Fibroblast of mammary gland (primary cell): ENCODE measurements around the gene CHRNA7.

Experiments used
- DNase-seq: peaks from one replicate; pipeline ENCODE4 v3.0.0-alpha.2; 2010; ENCODE audit warnings: low read depth
- H3K4me3 ChIP-seq: 2 replicates; pipeline ENCODE4 v1.5.1; 2011; ENCODE audit warnings: low read depth, mild to moderate bottlenecking, low read length, moderate library complexity; ENCODE audit not compliant: control insufficient read depth
- TF ChIP-seq, protein P1 (sequence below): conservative IDR thresholded peaks from 2 replicates; pipeline ENCODE4 v1.5.1; 2011; ENCODE audit warnings: low read depth, low read length, inconsistent platforms; ENCODE audit not compliant: control insufficient read depth, insufficient read depth

CHRNA7 gene

DNA sequence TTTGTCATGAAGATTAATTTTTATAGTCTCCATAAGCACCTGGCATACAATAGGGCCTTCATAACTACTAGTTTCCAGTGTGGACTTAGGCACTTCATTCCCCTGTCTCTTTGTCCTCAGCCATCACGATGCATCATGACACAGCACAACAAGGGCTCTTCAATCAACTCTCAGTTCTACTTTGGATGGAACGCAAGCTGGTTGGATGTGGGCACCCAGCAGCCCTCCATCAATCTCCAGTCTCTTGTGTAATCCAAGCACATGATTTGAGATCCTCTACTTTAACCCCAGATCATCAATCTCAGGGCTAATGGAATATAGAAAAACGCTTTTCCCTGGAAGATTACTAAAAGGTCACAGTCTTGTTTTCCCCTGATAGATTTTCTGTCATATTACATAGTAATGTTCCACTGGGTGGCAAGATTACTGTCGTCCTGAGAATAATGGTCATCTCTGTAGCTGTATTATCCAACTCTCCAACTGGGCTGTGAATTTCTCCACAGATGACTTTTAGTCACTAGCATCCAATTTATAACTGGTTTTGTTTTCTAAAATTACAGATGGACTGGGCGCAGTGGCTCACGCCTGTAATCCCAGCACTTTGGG is 22.9 kb upstream of the CHRNA7 start:
- no peak overlapping the region for H3K4me3 ChIP-seq
- TF ChIP-seq, protein P1, sequence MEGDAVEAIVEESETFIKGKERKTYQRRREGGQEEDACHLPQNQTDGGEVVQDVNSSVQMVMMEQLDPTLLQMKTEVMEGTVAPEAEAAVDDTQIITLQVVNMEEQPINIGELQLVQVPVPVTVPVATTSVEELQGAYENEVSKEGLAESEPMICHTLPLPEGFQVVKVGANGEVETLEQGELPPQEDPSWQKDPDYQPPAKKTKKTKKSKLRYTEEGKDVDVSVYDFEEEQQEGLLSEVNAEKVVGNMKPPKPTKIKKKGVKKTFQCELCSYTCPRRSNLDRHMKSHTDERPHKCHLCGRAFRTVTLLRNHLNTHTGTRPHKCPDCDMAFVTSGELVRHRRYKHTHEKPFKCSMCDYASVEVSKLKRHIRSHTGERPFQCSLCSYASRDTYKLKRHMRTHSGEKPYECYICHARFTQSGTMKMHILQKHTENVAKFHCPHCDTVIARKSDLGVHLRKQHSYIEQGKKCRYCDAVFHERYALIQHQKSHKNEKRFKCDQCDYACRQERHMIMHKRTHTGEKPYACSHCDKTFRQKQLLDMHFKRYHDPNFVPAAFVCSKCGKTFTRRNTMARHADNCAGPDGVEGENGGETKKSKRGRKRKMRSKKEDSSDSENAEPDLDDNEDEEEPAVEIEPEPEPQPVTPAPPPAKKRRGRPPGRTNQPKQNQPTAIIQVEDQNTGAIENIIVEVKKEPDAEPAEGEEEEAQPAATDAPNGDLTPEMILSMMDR = no peak
- no peak for DNase-seq

DNA sequence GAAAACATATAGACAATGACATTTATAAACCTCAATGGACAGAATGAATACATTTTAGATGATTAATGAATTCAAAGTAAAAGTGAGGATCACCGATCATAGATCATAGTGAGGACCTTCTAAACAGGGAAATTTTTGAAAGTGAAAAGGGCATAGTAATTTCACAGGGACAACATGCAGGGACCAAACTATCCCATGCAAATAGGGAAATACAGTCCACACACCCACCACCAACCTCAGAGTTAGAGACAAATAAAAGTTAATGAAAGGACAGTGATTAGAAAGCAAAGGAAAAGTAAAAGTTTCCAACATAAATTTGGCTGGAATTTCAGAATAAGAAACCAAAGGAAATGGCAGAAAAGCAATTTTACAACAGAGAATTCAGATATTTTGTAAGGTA is 15.4 kb upstream of the CHRNA7 start:
- no peak for DNase-seq
- TF ChIP-seq, protein P1 = no peak
- no peak overlapping the region for H3K4me3 ChIP-seq

DNA sequence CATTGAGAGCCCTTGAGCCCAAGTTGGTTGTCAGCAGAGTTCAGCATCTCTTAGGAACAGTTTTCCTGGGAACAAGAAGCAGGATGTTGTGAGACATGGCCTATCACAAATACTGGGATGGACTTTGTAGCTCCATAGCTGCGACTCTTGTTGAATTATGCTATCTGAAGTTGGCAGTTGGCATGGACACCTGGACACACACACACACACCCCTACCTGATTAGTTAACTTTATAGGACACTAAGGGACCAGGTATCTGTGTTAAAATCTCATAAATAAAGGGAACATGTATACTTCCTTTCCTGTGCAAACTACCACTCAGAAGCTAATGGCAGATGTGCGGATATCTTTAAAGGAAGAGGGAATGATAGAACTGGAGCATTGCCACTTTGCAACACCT is 10.2 kb upstream of the CHRNA7 start:
- TF ChIP-seq, protein P1 = no peak
- no peak overlapping the region for H3K4me3 ChIP-seq
- no peak for DNase-seq

DNA sequence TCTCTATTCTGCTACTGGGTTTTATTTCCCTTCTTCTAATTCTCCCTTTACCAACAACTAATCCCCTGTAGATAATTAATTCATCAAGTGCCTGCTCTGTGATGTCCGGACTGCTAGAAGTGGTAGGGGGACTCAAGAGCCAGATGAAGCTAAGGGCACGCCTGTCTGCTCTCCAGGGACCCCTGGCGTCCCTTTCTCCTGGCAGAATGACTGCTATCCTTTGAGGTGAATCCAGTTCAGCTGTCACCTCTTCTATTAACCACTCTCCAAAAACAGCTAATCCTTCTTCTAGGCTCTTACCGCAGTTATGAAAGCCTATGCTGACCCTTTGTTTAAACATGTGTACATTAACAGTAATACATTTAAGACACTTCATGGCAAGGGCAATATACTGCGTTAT is 1.4 kb upstream of the CHRNA7 start:
- no peak for DNase-seq
- no peak overlapping the region for H3K4me3 ChIP-seq
- TF ChIP-seq, protein P1 = no peak

DNA sequence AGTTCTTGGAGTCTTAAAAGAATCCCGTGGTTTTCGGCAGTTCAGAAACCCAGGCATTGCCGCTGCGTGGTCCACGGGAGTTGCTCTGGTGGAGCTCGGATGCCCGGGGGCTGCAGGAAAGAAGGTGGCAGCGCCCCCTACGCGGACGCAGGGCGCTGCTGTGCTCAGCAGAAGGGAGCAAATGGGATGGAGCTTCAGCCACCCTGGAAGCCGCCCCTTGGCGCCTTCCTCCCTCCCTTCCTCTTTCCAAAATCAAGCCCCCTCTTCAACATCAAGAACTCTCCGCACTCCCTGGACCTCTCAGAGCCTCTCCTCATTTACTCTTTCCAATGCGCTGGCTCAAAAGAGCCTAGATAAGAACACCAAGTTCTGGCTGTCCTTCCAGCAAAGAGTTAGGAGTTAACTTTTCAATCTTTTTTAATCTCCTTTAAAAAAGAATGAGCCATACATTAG is 880 bp upstream of the CHRNA7 start:
- TF ChIP-seq, protein P1 = no peak
- no peak for DNase-seq
- no peak overlapping the region for H3K4me3 ChIP-seq

DNA sequence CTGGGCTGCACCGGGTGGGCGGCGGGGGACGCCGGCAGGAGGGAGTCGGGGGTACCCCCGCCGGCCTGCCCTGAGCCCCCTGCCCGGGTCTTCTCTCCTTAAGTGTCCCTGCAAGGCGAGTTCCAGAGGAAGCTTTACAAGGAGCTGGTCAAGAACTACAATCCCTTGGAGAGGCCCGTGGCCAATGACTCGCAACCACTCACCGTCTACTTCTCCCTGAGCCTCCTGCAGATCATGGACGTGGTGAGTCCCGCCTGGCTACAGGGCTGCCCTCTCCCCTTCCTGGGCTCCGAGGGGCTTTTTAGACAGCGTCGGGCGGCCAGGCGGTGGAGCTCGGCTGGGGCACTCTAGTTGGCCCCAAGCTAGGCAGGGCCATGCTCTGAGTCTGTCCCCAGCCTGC is 480 bp downstream of the CHRNA7 start:
- H3K4me3 ChIP-seq = no peak overlapping the region
- TF ChIP-seq, protein P1 = no peak
- DNase-seq = no peak
